GM18519 (cell line): ENCODE data around the gene MYO3A.
"Not testable (repeated sequence)": the region's sequence is repeated elsewhere in the genome, so short reads cannot be mapped to it uniquely, and the experiment has no call there.

Experiments used
- ATAC-seq: cut with Tn5 transposase; IDR thresholded peaks from one replicate; pipeline ENCODE4 v1.9.1; 2021; ENCODE audit warnings: mild to moderate bottlenecking, moderate library complexity; ENCODE audit not compliant: unreplicated experiment, low FRiP score

Gene MYO3A

DNA sequence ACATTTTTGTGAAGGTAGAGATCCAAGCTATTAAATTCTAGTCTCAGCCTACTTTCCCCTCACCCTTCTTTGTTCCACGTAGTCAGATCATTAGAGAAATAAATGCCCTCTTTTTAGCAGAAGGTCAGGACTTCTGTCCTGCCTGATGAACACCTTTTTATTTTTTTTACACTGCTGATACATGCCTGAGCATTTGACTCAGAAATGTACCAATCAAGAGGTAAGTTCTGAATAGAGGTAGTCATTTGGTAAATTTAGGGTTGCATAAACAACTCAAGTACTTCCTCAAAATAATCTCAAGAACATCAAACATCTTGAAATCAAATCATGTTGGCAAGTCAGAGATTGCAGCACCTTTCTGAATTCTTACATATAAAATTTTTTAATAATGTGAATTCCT is 133.7 kb downstream of the MYO3A start:
- ATAC-seq, result no peak

GRCh38 chr10:26080971-26081370 is 146.9 kb downstream of the MYO3A start:
- ATAC-seq, result not testable (repeated sequence)

GRCh38 chr10:26081459-26081858 is 147.4 kb downstream of the MYO3A start:
- ATAC-seq, result no peak

- ATAC-seq, result no peak
Measured at GRCh38 chr10:26085549-26085948, 151.5 kb downstream of the MYO3A start.

GRCh38 chr10:26087666-26088065 is 153.6 kb downstream of the MYO3A start:
- no peak for ATAC-seq

DNA sequence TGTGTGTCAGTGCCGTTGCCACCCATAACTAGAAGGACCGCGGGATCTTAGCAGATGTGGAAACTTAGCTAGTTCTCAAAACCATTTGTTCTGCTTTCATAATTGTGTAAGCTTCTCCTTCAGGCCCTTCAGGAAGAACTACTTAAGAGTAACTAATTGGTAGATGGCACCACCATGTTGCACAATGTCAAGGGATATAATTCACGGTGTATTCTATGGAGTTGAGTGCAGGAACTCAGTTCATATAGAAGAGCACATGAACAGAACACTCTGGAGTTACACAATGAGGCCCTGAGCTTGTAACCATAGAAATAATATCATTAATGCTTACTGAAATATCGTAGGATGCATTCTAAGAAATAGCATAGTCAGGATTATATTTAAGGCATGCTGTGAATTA is 156.0 kb downstream of the MYO3A start:
- ATAC-seq, result no peak

GRCh38 chr10:26090762-26091161 is 156.7 kb downstream of the MYO3A start:
- no peak for ATAC-seq

DNA sequence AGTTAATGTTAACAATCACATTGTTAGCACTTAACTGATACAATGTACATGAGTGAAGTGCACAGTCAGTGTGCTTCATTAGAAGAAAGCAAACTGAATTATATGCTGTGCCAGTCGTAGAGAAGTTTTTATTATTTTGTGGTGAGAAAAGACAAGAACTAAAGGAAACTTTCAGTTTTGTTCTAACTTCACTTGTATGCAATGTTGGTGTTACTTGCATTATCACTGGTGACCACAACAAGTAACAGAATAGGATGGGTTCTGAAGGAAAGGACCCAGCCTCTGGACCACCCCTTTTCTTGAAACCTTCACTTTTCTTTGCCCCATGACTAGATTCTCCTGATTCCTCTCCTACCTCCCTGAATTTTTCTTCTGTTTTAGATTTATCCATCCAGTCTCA is 159.2 kb downstream of the MYO3A start:
- no peak for ATAC-seq

DNA sequence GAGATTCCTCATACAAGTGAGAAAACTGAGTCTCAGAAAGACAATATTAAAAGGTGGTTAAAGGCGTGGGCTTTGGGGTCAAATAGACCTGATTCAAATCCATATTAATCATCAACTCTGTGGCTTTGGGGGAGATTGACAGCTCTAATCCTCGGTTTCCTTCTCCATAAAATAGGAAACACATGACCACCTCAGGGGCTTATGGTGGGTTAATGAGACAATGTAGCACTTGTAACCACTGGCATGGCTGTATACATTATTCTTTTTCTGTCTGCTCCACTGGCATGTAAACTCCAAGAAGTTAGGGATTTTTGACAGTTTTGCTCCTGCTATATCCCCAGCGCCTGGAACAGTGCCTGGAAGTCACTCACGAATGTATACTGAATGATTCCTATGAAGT is 161.8 kb downstream of the MYO3A start:
- no peak for ATAC-seq

GRCh38 chr10:26097549-26097948 is 163.5 kb downstream of the MYO3A start:
- ATAC-seq, result not testable (repeated sequence)

- no peak for ATAC-seq
Measured at GRCh38 chr10:26112532-26112931, 178.5 kb downstream of the MYO3A start.

GRCh38 chr10:26138613-26139012 is 204.6 kb downstream of the MYO3A start:
- no peak for ATAC-seq

GRCh38 chr10:26156019-26156418 is 222.0 kb downstream of the MYO3A start:
- no peak for ATAC-seq

DNA sequence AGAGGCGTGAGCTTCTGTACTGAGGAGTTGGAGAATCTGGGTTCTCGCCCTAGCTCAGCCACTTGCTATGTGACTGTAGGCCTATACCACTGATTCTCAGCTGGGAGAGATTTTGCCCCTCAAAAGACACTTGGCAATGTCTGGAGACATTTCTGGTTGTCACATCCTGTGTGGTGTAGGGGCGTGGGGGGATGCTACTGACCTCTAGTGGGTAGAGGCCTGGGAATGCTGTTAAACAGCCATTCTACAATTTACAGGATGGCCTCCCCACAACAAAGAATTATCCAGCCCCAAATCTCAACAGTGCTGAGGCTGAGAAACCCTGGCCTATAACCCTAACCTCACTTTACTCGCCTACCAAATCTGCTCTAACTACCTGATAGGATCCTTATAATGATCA is 223.7 kb downstream of the MYO3A start:
- no peak for ATAC-seq

DNA sequence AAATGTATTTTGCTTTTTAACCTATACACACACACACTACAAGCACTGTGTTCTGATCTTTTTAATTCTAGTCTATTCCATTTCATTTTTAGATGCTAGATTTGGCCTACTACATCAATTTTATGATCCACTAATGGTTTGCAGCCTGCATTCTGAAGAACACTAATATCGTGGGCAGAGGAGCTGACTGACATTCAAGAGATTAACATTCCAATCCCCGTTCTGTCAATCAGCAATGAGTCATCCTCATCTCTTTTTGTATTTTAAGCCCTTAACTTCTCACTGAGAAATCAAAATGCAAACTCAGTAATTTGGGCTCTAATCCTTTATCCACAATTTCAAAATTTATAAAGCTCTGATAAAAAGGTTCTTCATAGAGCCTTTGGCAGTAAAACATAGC is 235.4 kb downstream of the MYO3A start:
- ATAC-seq, result no peak

- ATAC-seq, result no peak
Measured at GRCh38 chr10:26172131-26172530, 238.1 kb downstream of the MYO3A start.

DNA sequence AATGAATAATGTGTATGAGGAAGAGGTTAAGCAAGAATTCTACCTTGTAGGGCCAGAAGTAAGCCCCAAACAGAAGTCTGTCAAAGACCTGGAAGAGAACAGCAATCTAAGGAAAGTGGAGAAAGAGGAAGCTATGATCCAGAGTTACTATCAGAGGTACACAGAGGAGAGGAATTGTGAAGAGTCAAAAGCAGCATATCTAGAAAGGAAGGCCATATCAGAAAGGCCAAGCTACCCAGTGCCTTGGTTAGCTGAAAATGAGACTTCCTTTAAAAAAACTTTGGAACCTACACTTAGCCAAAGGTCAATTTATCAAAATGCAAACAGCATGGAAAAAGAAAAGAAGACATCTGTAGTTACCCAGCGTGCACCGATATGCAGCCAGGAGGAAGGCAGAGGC is 239.8 kb downstream of the MYO3A start:
- no peak for ATAC-seq

DNA sequence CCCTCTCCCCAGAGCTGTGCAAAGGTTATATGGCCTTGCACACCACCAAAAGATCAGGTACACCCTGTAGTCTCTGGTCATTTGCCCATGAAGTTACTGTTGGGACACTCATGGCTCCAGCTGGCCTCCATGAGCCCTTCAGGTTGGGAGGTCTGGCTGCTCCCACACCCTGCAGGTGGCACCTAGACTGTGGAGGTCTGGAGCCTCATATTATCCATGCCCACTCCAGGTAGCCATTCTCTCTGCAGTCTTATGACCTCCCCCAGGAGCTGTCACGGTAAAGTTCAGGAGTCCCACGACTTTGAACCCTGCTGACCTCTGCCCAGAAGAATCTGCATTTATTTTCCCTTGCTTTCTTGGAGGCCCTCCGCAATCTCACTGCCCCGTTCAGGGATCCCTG is 243.3 kb downstream of the MYO3A start:
- ATAC-seq, result no peak

- ATAC-seq, result no peak
Measured at GRCh38 chr10:26194275-26194674, 260.2 kb downstream of the MYO3A start.

DNA sequence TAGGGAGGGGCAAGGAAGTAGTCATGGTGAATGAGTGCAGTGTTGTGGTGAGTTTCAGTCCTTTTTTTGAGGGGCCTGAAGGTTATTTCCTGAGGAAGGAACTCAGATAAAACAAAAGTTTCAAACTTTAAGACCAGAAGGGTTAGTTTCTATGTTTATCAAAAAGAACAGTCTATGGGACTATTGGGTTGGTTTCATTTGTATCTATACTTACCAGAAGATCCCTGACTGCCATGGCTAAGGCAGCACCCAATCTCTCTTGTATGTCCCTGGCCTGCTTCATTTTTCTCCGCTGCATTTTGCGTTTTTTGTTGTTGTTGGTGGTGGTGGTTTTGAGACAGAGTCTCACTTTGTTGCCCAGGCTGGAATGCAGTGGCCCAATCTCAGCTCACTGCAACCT is 263.2 kb downstream of the MYO3A start:
- no peak for ATAC-seq

GRCh38 chr10:26198119-26198518 is 264.1 kb downstream of the MYO3A start:
- ATAC-seq, result no peak

- no peak for ATAC-seq
Measured at GRCh38 chr10:26199841-26200240, 265.8 kb downstream of the MYO3A start.

GRCh38 chr10:26205223-26205622 is 271.2 kb downstream of the MYO3A start:
- ATAC-seq, result no peak
